K562 (cell line): Measurements from ENCODE around the gene PDE11A. TPM values are rescaled to one million over a fixed set of nuclear protein-coding genes. Genes with fewer than 3 reads are reported as not detected.

Source experiments
- ATAC-seq: fragments of 200-7000 bp; cut with Tn5 transposase; 3 replicates; pipeline ENCODE4 v1.9.1; 2020; ENCODE audit warnings: moderate library complexity
- BruUV-seq: library from RNA; stranded (reverse); fragments of 400-500 nt; replicated peaks from 2 replicates; lab custom pipeline; 2021; lab: Mats Ljungman, UMichigan
- CTCF ChIA-PET: fragments of 300-600 bp; formaldehyde crosslinking; extraction: SDS; loops from one replicate; lab custom pipeline; 2021; ENCODE audit warnings: low intra/inter-chr PET ratio; lab: Yijun Ruan, JAX
- POLR2A ChIA-PET: fragments of 300-600, 350-650 bp; sonication (Branson Sonifier 250); formaldehyde crosslinking; extraction: SDS; loops from one replicate; lab custom pipeline; 2021; ENCODE audit warnings: antibody characterized with exemption, inconsistent platforms; lab: Yijun Ruan, JAX
- DNase-seq, 4 experiments: peaks; one replicate each; pipeline versions ENCODE4 v3.0.0 to v3.0.0-alpha.2; 2011 to 2018; ENCODE audit warnings: low spot score in 3 of 4, mixed read lengths in 3 of 4; ENCODE audit errors: extremely low read depth in 1 of 4
- FAIRE-seq: peaks from 2 replicates; lab custom pipeline; 2011; peaks lifted over from hg19 to GRCh38; lab: Jason Lieb, UNC
- H2AFZ ChIP-seq: 2 replicates; pipeline ENCODE4 v1.6.0; 2011; ENCODE audit warnings: low read depth, low read length, control low read depth, inconsistent platforms
- H3K27ac ChIP-seq: fragments of 200-600 bp; 3 replicates; pipeline ENCODE4 v1.8.0; 2011; ENCODE audit warnings: low read depth, mild to moderate bottlenecking, control low read depth, inconsistent platforms, low read length, moderate library complexity, mixed read lengths; ENCODE audit errors: extremely low read depth
- H3K27me3 ChIP-seq, 2 experiments: fragments of 300-600 bp in 1 of 2; 2 replicates in 1 of 2; 3 replicates in 1 of 2; pipeline versions ENCODE4 v1.6.0 to v1.8.0; 2011; ENCODE audit warnings: inconsistent platforms in 2 of 2, low read length in 2 of 2, mild to moderate bottlenecking in 1 of 2, mixed read lengths in 1 of 2, moderate library complexity in 1 of 2; ENCODE audit not compliant: control insufficient read depth in 2 of 2, insufficient read depth in 2 of 2
- H3K36me3 ChIP-seq: fragments of 300-600 bp; 3 replicates; pipeline ENCODE4 v1.8.0; 2011; ENCODE audit warnings: mild to moderate bottlenecking, low read length, inconsistent platforms; ENCODE audit not compliant: control insufficient read depth, insufficient read depth
- H3K4me1 ChIP-seq, 2 experiments: fragments of 200-600 bp in 1 of 2; replicated peaks in 1 of 2; 2 replicates in 1 of 2; 3 replicates in 1 of 2; pipeline versions ENCODE4 v1.5.1 to v1.8.0; 2011; ENCODE audit warnings: inconsistent platforms in 2 of 2, low read length in 2 of 2, mild to moderate bottlenecking in 1 of 2, mixed read lengths in 1 of 2, moderate library complexity in 1 of 2; ENCODE audit not compliant: control insufficient read depth in 2 of 2, insufficient read depth in 2 of 2
- H3K4me2 ChIP-seq: 2 replicates; pipeline ENCODE4 v1.6.1; 2011; ENCODE audit warnings: low read length, control low read depth, inconsistent platforms, mixed read lengths; ENCODE audit not compliant: insufficient read depth
- H3K4me3 ChIP-seq: fragments of 200-600 bp; sonication (generic), shearing (Covaris generic); 2 replicates; pipeline ENCODE4 v1.5.1; 2016; ENCODE audit warnings: control low read depth, inconsistent platforms
- H3K79me2 ChIP-seq: fragments of 200-600 bp; 3 replicates; pipeline ENCODE4 v1.8.0; 2011; ENCODE audit warnings: low read length, inconsistent platforms; ENCODE audit not compliant: control insufficient read depth, insufficient read depth
- H3K9ac ChIP-seq, 2 experiments: 2 replicates each; pipeline versions ENCODE4 v1.6.0 to v1.6.1; 2011; ENCODE audit warnings: low read depth in 2 of 2, low read length in 2 of 2, control low read depth in 1 of 2, inconsistent platforms in 1 of 2, mild to moderate bottlenecking in 1 of 2, mixed read lengths in 1 of 2; ENCODE audit not compliant: insufficient read depth in 1 of 2
- H3K9me1 ChIP-seq: one replicate; pipeline ENCODE4 v1.6.0; 2011; ENCODE audit warnings: inconsistent platforms, mild to moderate bottlenecking, low read length, moderate library complexity; ENCODE audit not compliant: control insufficient read depth, insufficient read depth
- H3K9me3 ChIP-seq: replicated peaks from 2 replicates; pipeline ENCODE4 v1.5.1; 2011; ENCODE audit warnings: low read depth, low read length, inconsistent platforms; ENCODE audit not compliant: control insufficient read depth, insufficient read depth
- H4K20me1 ChIP-seq: replicated peaks from 2 replicates; pipeline ENCODE4 v1.6.1; 2011; ENCODE audit warnings: low read length, inconsistent platforms, mixed read lengths; ENCODE audit not compliant: control insufficient read depth, insufficient read depth
- CBX1 ChIP-seq: sonication (generic); IDR thresholded peaks from 2 replicates; pipeline ENCODE4 v1.6.1; 2016; ENCODE audit warnings: antibody characterized with exemption, low read depth, mild to moderate bottlenecking
- CXXC5 ChIP-seq: fragments of 250-450 bp; sonication (Bioruptor Pico); IDR thresholded peaks from 2 replicates; pipeline ENCODE4 v1.8.0; 2022; ENCODE audit warnings: inconsistent platforms, mild to moderate bottlenecking, moderate library complexity
- DMBX1 ChIP-seq: fragments of 250-450 bp; sonication (Bioruptor Pico); IDR thresholded peaks from 2 replicates; pipeline ENCODE4 v1.8.0; 2022; ENCODE audit warnings: inconsistent platforms, mild to moderate bottlenecking, moderate library complexity, borderline replicate concordance
- EP300 ChIP-seq: IDR thresholded peaks from 2 replicates; pipeline ENCODE4 v1.6.1; 2012; ENCODE audit warnings: low read length, improper control_type of control experiment
- FOS ChIP-seq: IDR thresholded peaks from 3 replicates; pipeline ENCODE4 v1.6.1; 2011; ENCODE audit not compliant: insufficient read length; ENCODE audit errors: extremely low read depth
- THRAP3 ChIP-seq: fragments of 450-650 bp; IDR thresholded peaks from 2 replicates; pipeline ENCODE4 v1.6.1; 2016; ENCODE audit warnings: mild to moderate bottlenecking, inconsistent platforms, borderline replicate concordance
- ZNF217 ChIP-seq: sonication (generic); formaldehyde crosslinking; IDR thresholded peaks from 2 replicates; pipeline ENCODE4 v1.8.0; 2022; ENCODE audit warnings: mild to moderate bottlenecking, missing genetic modification reagents
- ZNF224 ChIP-seq: sonication (generic); formaldehyde crosslinking; IDR thresholded peaks from 2 replicates; pipeline ENCODE4 v1.8.0; 2022; ENCODE audit warnings: mild to moderate bottlenecking, missing genetic modification reagents
- ZNF41 ChIP-seq: fragments of 250-450 bp; sonication (Bioruptor Pico); conservative IDR thresholded peaks from 2 replicates; pipeline ENCODE4 v1.4.0; 2020; ENCODE audit warnings: mild to moderate bottlenecking
- WGBS: fragments of 100-300 bp; shearing (Covaris generic); methylation state at CpG from one replicate; pipeline ENCODE4 v1.1.6; 2016; ENCODE audit warnings: low coverage, mixed read lengths; ENCODE audit not compliant: insufficient coverage; ENCODE audit errors: missing lambda C conversion rate; 5-methylcytosine and 5-hydroxymethylcytosine counted together
- in situ Hi-C: fragments of 300-500 bp; cut with MboI; formaldehyde crosslinking; loops from 4 replicates; pipeline ENCODE4 v1.15.0; 2018; ENCODE audit warnings: inconsistent platforms, mixed read lengths
- intact Hi-C: fragments of 100-400 bp; cut with micrococcal nuclease; formaldehyde crosslinking; loops from 2 replicates; pipeline ENCODE4 v1.14.2; 2022
- polyA plus RNA-seq, 8 experiments: library from polyadenylated mRNA; depleted of rRNA in 4 of 8; stranded (reverse) in 5 of 8; unstranded in 3 of 8; fragments of >200 nt; fragmentation: Nextera tagmentation in 2 of 8; fragmentation: Illumina TruSeq in 1 of 8; extraction: Ambion mirVana in 2 of 8; extraction: Trizol in 1 of 8; gene quantifications; 2 replicates each; pipeline versions ENCODE4 v1.2.1 to v1.2.3, GENCODE V29; 2011 to 2014; ENCODE audit warnings: inconsistent platforms in 1 of 8, missing spikeins in 1 of 8
- total RNA-seq, 7 experiments: library from RNA; depleted of rRNA in 6 of 7; stranded (reverse); fragments of >200 nt in 6 of 7; fragmentation: Illumina TruSeq in 2 of 7; extraction: Trizol in 2 of 7; gene quantifications; 2 replicates each; pipeline versions ENCODE4 v1.2.1 to v1.2.3, GENCODE V29; 2011 to 2021; ENCODE audit warnings: low replicate concordance in 1 of 7
- TF ChIP-seq, protein P1 (sequence below): fragments of 250-450 bp; sonication (Bioruptor Pico); IDR thresholded peaks from 2 replicates; pipeline ENCODE4 v1.6.1; 2021; ENCODE audit warnings: mild to moderate bottlenecking
- TF ChIP-seq, protein P2 (sequence below): fragments of 450-650 bp; IDR thresholded peaks from 2 replicates; pipeline ENCODE4 v1.6.1; 2016
- TF ChIP-seq, protein P3 (sequence below): fragments of 250-450 bp; sonication (Bioruptor Pico); IDR thresholded peaks from 2 replicates; pipeline ENCODE4 v1.8.0; 2022; ENCODE audit warnings: moderate library complexity, mild to moderate bottlenecking, inconsistent platforms

The PDE11A gene
- total and polyA plus RNA-seq, 9 of the 15 experiments (the other 6 are each of a cell fraction or from before 2014, with no cell fraction given), result 3.2 to 22.1 (median 5.7) TPM

DNA sequence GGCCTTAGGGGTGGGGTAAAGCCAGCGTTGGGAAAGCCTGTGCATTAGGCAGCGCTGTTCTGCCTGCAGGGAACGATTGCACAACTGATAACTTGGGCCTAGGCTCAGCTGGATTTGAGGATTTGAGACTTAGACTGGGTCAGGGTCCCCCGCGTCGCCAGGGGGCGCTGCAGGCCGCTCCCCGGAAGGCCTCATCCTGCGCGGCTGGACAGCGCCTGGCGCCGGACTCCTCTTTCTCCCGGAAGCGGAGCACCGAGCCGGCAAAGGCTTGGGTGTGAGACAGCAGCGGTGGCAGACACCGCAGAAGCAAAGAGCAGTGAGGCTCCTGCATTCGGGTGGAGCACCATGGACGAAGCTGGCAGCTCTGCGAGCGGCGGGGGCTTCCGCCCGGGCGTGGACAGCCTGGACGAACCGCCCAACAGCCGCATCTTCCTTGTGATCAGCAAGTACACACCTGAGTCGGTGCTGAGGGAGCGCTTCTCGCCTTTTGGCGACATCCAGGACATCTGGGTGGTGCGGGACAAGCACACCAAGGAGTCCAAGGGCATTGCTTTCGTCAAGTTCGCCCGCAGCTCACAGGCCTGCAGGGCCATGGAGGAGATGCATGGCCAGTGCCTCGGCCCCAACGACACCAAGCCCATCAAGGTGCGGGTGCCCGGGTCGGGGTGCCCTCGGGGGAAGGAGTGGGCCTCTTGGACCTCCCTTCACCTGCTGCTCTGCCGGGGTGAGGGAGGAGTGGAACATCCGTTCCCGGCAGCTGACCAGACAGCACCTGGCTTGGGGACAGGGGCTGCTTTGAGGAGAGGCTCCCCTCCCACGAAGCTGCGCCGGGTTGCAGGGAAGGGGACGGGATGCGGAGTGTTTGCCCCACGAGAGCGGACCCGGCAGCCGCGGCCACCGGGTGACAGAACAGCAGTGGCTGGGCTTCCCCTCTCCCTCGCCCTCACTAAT lies 39.9 kb upstream of the PDE11A start, which contains the start of gene RBM45:
RBM45 (plus strand) TSS at position 236 of the 951 bp plus-strand sequence; CDS start at position 346, 110 bp downstream.
- Histone ChIP-seq H3K9me1 (no peaks in the 10 kb centered on the region), H3K36me3 (peaks cover 5% of the 10 kb centered on the region; the same call in 1 of the 3 replicates), H4K20me1 (no peaks in the 10 kb centered on the region), H3K4me3 (peak within 1 kb of the TSS; percentile 66), H3K27ac (peak within 1 kb of the TSS; percentile 54; the same call in 2 of the 3 replicates), H3K27me3 (no peaks in the 10 kb centered on the region; a peak in 1 of 5 replicates), H3K9me3 (no peaks in the 10 kb centered on the region), H3K4me1 (peaks cover 10 to 16% of the 10 kb centered on the region in 2 experiments; a peak in 3 of 5 replicates), H3K4me2 (peak within 1 kb of the TSS; percentile 95), H2AFZ (peak within 1 kb of the TSS; percentile 96), H3K79me2 (peaks cover 16% of the 10 kb centered on the region; the same call in 2 of the 3 replicates), H3K9ac (peak within 1 kb of the TSS; percentile 74 to 93)
- peak; percentile 91 for FAIRE-seq
- in situ Hi-C loops, result loop anchor here (5.0 to 10.0 kb wide), 2 partner anchors 305 to 802 kb away; no protein-coding TSS in a partner anchor
- BruUV-seq, result no TSS peak
- POLR2A ChIA-PET, result interaction anchor here (0.7 to 2.0 kb wide), 11 partner anchors 11 to 690 kb away, joined by 3 to 7 read pairs (median 3); no protein-coding TSS in a partner anchor
- DNase-seq, result peak; percentile 95 to 96 (median 95)
- CTCF ChIA-PET, result interaction anchor here (0.7 to 1.7 kb wide), 5 partner anchors 12 to 302 kb away, joined by 3 to 17 read pairs (median 5); no protein-coding TSS in a partner anchor
- intact Hi-C loops, result loop anchor here (1.0 to 5.0 kb wide), 8 partner anchors 95 to 1640 kb away; partner anchors contain the start of gene FKBP7
- WGBS, result 2% methylated on average over 60 of the region's 60 CpGs
- ATAC-seq, result peak; percentile 97
- TF ChIP-seq, protein P1, sequence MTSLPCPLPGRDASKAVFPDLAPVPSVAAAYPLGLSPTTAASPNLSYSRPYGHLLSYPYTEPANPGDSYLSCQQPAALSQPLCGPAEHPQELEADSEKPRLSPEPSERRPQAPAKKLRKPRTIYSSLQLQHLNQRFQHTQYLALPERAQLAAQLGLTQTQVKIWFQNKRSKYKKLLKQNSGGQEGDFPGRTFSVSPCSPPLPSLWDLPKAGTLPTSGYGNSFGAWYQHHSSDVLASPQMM, result no peak
- TF ChIP-seq CXXC5 (CRISPR knock-in tag) (peak; percentile 84), THRAP3 (no peak), EP300 (peak; percentile 61), DMBX1 (peak; percentile 48; the same call in 1 of the 2 replicates), ZNF224 (CRISPR knock-in tag) (no peak), ZNF217 (CRISPR knock-in tag) (no peak), CBX1 (peak; percentile 85), ZNF41 (CRISPR knock-in tag) (no peak), FOS (no peak)
- TF ChIP-seq, protein P2, sequence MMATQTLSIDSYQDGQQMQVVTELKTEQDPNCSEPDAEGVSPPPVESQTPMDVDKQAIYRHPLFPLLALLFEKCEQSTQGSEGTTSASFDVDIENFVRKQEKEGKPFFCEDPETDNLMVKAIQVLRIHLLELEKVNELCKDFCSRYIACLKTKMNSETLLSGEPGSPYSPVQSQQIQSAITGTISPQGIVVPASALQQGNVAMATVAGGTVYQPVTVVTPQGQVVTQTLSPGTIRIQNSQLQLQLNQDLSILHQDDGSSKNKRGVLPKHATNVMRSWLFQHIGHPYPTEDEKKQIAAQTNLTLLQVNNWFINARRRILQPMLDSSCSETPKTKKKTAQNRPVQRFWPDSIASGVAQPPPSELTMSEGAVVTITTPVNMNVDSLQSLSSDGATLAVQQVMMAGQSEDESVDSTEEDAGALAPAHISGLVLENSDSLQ, result peak; percentile 31; the same call in 1 of the 2 replicates
- TF ChIP-seq, protein P3, sequence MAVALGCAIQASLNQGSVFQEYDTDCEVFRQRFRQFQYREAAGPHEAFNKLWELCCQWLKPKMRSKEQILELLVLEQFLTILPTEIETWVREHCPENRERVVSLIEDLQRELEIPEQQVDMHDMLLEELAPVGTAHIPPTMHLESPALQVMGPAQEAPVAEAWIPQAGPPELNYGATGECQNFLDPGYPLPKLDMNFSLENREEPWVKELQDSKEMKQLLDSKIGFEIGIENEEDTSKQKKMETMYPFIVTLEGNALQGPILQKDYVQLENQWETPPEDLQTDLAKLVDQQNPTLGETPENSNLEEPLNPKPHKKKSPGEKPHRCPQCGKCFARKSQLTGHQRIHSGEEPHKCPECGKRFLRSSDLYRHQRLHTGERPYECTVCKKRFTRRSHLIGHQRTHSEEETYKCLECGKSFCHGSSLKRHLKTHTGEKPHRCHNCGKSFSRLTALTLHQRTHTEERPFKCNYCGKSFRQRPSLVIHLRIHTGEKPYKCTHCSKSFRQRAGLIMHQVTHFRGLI (CRISPR knock-in tag), result no peak
